ENCODE data around the gene APP.

- TF ChIP-seq MAX (IDR thresholded peaks at IDR 0.05) (no peak), RAD21 (IDR thresholded peaks at IDR 0.05; ENCODE audit: low read depth) (no peak), EP300 (IDR thresholded peaks at IDR 0.05; ENCODE audit: borderline replicate concordance) (no peak), YY1 (IDR thresholded peaks at IDR 0.05; ENCODE audit: low read depth) (no peak)
Measured at GRCh38 chr21:26120828-26121227, 49.7 kb downstream of the APP start.

Data from Ishikawa (cell line).